ENCODE results near the gene HDDC3.

The HDDC3 gene

GRCh38 chr15:90932660-90932991, 277 bp upstream of the HDDC3 start:
- Histone ChIP-seq H4K20me1 (ENCODE audit: insufficient read depth, low read length, poor library complexity, severe bottlenecking) (peaks cover 18% of the 10 kb centered on the region), H3K9ac (ENCODE audit: low read depth, low read length, poor library complexity, severe bottlenecking) (peak overlapping the region; percentile 82), H3K9me2 (replicated peaks; ENCODE audit: low read depth, low read length) (no peaks in the 10 kb centered on the region), H3K4me2 (ENCODE audit: low read depth, low read length, poor library complexity, severe bottlenecking) (peak overlapping the region; percentile 85), H2AFZ (ENCODE audit: low read length) (peak overlapping the region; percentile 81), H3K36me3 (ENCODE audit: insufficient read depth, low read length) (no peaks in the 10 kb centered on the region), H3F3A (ENCODE audit: low read depth) (0 out of 2 replicates have a peak, but pooled peaks cover 5% of the 10 kb centered on the region), H3K9me3 (ENCODE audit: insufficient read depth, low read depth, low read length) (no peaks in the 10 kb centered on the region), H3K4me1 (ENCODE audit: insufficient read depth, low read length, poor library complexity, severe bottlenecking) (peaks cover 45% of the 10 kb centered on the region), H3K79me2 (ENCODE audit: insufficient read depth, low read length) (peaks cover 39% of the 10 kb centered on the region), H3K4me3 (ENCODE audit: low read length, poor library complexity, severe bottlenecking) (peak overlapping the region; percentile 85), H3K27me3 (ENCODE audit: insufficient read depth, low read length, poor library complexity, severe bottlenecking) (no peaks in the 10 kb centered on the region)
- TF ChIP-seq CTCF (conservative IDR thresholded peaks at IDR 0.05; ENCODE audit: low read length): no peak
- no peak for TF ChIP-seq EZH2phosphoT487 (IDR thresholded peaks at IDR 0.05; ENCODE audit: borderline replicate concordance)

GRCh38 chr15:90931575-90931827, 848 bp downstream of the HDDC3 start:
- Histone ChIP-seq H3F3A (ENCODE audit: low read depth) (0 out of 2 replicates have a peak, but pooled peaks cover 5% of the 10 kb centered on the region), H3K4me3 (ENCODE audit: low read length, poor library complexity, severe bottlenecking) (peak overlapping the region; percentile 85), H3K4me1 (ENCODE audit: insufficient read depth, low read length, poor library complexity, severe bottlenecking) (peaks cover 40% of the 10 kb centered on the region), H3K9me3 (ENCODE audit: insufficient read depth, low read depth, low read length) (no peaks in the 10 kb centered on the region), H3K36me3 (ENCODE audit: insufficient read depth, low read length) (no peaks in the 10 kb centered on the region), H3K9ac (ENCODE audit: low read depth, low read length, poor library complexity, severe bottlenecking) (peak overlapping the region; percentile 82), H2AFZ (ENCODE audit: low read length) (no peak overlapping the region), H3K9me2 (replicated peaks; ENCODE audit: low read depth, low read length) (no peaks in the 10 kb centered on the region), H3K27me3 (ENCODE audit: insufficient read depth, low read length, poor library complexity, severe bottlenecking) (no peaks in the 10 kb centered on the region), H4K20me1 (ENCODE audit: insufficient read depth, low read length, poor library complexity, severe bottlenecking) (peaks cover 11% of the 10 kb centered on the region), H3K4me2 (ENCODE audit: low read depth, low read length, poor library complexity, severe bottlenecking) (peak overlapping the region; percentile 85), H3K79me2 (ENCODE audit: insufficient read depth, low read length) (peaks cover 30% of the 10 kb centered on the region)
- TF ChIP-seq EZH2phosphoT487 (IDR thresholded peaks at IDR 0.05; ENCODE audit: borderline replicate concordance) (no peak), CTCF (conservative IDR thresholded peaks at IDR 0.05; ENCODE audit: low read length) (no peak)

GRCh38 chr15:90930861-90931574, 1.3 kb downstream of the HDDC3 start:
- H2AFZ ChIP-seq (ENCODE audit: low read length): no peak overlapping the region
- H3K9ac ChIP-seq (ENCODE audit: low read depth, low read length, poor library complexity, severe bottlenecking): peak overlapping the region; percentile 82
- H3F3A ChIP-seq (ENCODE audit: low read depth): 0 out of 2 replicates have a peak, but pooled peaks cover 5% of the 10 kb centered on the region
- H4K20me1 ChIP-seq (ENCODE audit: insufficient read depth, low read length, poor library complexity, severe bottlenecking): peaks cover 7% of the 10 kb centered on the region
- no peaks in the 10 kb centered on the region for H3K27me3 ChIP-seq (ENCODE audit: insufficient read depth, low read length, poor library complexity, severe bottlenecking)
- peaks cover 35% of the 10 kb centered on the region for H3K4me1 ChIP-seq (ENCODE audit: insufficient read depth, low read length, poor library complexity, severe bottlenecking)
- no peaks in the 10 kb centered on the region for H3K9me2 ChIP-seq (replicated peaks; ENCODE audit: low read depth, low read length)
- no peaks in the 10 kb centered on the region for H3K36me3 ChIP-seq (ENCODE audit: insufficient read depth, low read length)
- H3K79me2 ChIP-seq (ENCODE audit: insufficient read depth, low read length): peaks cover 25% of the 10 kb centered on the region
- peak overlapping the region; percentile 85 for H3K4me2 ChIP-seq (ENCODE audit: low read depth, low read length, poor library complexity, severe bottlenecking)
- H3K9me3 ChIP-seq (ENCODE audit: insufficient read depth, low read depth, low read length): no peaks in the 10 kb centered on the region
- TF ChIP-seq EZH2phosphoT487 (IDR thresholded peaks at IDR 0.05; ENCODE audit: borderline replicate concordance) (no peak), CTCF (conservative IDR thresholded peaks at IDR 0.05; ENCODE audit: low read length) (no peak)
- peak overlapping the region; percentile 85 for H3K4me3 ChIP-seq (ENCODE audit: low read length, poor library complexity, severe bottlenecking)
